GM18858 (cell line): Measurements from ENCODE around the gene CCDC9B.

ENCODE experiments used
- ATAC-seq: cut with Tn5 transposase; IDR thresholded peaks from one replicate; pipeline ENCODE4 v1.9.1; 2021; ENCODE audit not compliant: unreplicated experiment

The CCDC9B gene

DNA sequence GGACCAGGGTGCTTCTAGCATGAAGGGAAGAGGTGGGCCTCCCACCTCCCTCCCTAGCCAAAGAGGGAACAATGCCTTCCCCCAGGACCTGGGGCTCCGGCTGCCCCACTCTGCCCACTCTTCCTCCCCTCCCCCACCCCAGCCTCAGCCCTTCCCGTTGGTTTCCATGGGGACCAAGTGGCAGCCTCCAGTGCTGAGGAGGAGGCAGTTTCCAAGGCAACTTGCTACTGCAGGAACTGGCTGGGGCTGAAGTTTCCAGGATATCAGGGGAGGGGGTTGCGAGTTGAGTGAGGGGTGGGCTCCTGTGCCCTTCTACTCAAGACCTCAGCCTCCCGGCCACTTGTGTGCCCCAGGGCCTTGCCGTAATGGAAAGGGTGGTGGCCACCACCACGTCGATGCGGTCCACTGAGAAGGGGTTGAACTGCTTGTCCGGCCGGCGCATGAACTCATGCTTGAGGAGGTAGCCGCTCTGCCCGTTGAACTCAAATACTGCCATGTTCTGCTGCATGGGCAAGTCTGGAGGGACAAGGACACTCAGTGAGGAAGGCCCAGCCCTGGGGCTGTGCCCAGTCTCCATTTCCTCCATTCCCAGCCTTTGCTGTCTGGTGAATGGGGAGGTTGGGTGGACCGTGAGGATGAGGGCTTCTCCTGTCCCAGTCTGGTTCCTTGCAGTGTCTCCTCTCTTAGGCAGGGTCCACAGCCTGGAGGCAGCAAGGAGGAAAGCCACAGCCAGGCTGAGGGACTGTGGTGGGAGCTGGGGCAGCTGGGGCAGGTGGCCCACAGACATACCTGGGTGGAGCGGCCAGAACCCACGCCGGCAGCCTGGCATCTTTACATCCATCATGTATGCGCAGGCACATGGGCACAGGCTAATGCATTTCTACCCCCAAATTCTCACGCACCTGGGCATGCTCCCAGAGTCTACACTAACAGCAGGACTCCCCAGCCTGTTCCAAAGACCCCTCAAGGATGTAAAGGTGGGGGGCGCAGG, 46.5 kb downstream of the CCDC9B start:
- no peak for ATAC-seq

DNA sequence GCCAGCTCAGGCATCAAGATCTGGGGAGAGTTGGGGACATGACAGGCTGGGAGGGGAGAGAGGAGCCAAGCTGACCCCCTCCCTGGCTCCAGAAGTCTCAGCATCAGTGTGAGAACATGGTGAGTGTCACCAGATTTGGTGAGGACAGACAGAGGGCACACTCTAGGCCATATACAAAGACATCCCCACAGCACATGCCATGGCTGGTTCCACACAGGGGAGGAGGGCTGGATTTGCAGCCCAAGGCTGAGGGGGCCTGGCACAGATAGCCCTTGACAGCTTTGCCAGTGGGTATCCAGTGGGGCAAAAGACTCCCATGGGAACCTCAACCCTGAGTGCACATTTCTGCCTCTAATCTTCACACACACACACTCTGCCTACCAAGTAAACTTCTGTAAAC, 47.7 kb downstream of the CCDC9B start:
- ATAC-seq: no peak

GRCh38 chr15:40292246-40292645, 48.5 kb downstream of the CCDC9B start:
- ATAC-seq: no peak

DNA sequence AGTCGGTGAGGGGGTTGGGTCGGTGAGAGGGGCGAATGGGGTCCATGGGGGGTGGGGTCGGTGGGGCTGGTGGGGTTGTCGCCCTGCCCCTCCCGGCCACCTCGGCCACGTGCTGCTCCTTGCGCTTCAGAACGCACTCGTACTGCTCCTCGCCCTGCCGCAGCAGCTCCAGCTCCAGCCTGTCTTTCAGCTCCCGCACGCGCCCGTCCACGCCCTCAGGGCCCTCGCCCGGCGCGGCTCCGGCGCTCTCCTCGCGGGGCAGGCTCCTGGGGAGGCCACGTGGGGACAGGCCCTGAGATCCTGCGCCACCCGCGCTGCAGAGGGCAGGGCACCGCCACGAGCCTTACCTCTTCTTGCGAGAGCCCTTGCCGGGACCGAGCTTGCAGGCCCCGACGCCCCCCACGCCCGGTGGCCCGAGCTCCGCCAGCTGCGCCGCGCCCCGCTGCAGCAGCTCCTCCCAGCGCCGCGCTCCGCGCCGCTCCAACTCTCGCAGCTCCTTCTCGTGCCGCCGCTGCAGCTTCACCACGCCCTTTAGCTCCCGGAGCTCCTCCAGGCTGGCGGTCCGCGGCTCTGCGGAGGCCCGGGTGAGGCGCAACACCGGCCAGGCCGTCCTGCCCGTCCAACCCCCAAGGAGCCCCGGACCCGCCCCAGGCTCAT, 49.7 kb downstream of the CCDC9B start:
- no peak for ATAC-seq

- no peak for ATAC-seq
Measured at GRCh38 chr15:40290545-40290917, 50.2 kb downstream of the CCDC9B start.

- ATAC-seq: no peak
Measured at GRCh38 chr15:40289140-40289775, 51.5 kb downstream of the CCDC9B start.

DNA sequence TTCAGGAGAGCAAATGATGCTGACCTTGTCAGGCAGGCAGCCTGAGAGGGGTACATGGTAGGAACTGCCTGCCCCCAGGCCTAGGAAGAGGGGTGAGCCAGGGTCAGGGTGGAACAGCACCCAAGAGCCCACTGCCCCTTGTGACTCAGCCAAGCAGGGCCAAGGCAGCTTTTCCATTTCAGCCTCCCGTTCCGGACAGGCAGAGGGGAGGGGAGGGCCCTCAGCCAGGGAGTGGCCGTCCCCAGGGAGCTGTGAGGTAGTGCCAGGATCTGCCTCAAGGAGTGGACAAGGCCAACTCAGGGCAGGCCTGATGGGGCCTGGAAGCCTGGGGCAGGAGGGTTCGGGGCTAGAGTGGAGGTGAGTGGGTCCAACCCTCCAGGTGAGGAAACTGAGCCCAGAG, 52.8 kb downstream of the CCDC9B start:
- ATAC-seq: no peak

DNA sequence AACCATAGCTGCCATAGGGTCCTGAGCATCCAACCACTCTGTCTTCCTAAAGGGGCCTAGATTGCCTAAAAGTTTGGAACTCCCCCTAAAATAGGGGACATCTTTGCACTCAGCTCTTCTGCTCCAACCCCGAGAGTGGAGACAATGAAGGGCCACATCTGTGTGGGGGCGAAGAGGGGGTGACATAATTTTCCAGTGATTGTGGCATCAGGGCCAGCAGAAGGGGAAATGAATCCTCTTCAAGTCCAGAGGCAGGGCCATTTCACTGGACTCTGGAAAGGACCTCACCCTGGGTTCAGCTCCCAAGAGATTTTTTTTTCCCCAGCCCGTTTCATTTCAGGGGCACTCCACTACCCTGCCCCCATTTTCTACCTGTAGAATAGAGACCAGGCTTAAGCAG, 53.2 kb downstream of the CCDC9B start:
- no peak for ATAC-seq

DNA sequence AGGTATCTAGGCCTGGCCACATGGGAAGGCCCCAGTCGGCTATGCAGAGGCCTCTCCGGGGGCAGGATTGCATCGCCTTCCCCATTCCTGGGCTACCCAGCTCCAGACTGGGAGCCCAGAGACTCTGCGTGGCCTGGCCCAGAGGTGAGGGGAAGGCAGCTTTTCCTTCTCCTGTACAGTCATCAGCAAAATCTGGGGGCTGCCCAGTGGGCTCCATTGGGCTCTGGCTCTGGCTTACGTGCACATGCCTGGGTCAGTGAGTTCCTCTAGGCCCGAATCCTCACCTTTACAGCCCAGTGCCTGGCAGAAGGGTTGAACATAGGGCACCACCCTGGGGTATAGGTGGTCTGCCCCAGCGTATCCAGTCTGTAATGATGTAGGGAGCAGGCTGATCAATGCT, 53.9 kb downstream of the CCDC9B start:
- no peak for ATAC-seq

DNA sequence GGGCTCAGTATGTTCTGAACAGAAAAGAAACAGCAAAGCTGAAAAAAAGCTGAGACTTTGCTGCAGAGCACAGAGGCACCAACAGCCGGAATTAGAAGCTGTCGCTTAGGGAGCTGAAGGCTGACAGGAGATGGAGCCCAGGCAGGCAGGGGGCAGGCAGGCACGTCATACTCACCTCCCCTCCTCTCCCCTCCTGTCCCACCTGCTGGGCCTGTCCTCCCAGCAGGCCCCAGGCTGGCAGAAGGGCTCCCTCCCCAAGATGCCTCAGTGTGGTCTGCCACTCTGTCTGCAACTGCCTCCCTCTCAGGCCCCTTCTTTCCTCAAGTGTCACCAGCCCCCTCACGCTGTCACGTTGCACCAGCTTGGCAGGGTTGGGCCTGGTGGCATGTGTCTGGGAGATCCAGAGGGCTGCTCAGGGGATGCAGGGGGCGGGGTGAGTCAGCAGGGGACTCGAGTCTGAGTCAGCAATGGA, 54.6 kb downstream of the CCDC9B start:
- no peak for ATAC-seq

GRCh38 chr15:40285554-40286011, 55.2 kb downstream of the CCDC9B start:
- no peak for ATAC-seq

- no peak for ATAC-seq
Measured at GRCh38 chr15:40285151-40285550, 55.6 kb downstream of the CCDC9B start.

DNA sequence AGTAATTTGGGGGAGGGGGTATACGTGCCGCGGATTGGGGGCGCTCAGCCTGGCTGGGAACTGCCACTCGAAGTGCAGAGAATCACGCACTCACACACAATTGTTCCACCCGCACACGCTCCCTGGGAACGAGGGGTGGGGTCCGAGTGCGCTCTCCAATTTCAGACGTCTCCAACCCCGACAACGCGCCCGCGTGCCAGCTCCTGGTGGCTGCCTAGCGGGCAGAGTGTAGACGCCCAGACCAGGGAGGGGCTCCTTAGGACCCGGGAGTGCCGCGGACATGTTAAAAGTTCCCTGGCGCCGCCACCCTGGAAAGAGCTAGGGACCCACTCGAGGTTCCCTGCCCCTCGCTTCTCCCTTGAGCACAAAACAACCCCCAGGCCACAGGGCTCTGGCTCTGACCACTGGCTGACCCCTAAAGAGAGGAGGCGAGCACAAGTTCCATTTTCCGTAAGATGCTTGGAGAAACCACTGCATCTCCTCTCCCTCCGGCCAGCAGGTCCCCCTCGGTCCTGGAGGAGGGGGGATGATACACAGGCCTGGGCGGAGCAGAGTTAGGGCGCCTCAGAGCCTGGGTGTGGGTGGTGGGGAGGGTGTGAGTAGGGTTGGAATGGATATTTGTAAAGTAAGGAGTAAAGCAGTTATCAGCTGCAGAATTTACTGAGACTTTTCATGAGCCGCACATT, 57.0 kb downstream of the CCDC9B start:
- ATAC-seq: no peak

DNA sequence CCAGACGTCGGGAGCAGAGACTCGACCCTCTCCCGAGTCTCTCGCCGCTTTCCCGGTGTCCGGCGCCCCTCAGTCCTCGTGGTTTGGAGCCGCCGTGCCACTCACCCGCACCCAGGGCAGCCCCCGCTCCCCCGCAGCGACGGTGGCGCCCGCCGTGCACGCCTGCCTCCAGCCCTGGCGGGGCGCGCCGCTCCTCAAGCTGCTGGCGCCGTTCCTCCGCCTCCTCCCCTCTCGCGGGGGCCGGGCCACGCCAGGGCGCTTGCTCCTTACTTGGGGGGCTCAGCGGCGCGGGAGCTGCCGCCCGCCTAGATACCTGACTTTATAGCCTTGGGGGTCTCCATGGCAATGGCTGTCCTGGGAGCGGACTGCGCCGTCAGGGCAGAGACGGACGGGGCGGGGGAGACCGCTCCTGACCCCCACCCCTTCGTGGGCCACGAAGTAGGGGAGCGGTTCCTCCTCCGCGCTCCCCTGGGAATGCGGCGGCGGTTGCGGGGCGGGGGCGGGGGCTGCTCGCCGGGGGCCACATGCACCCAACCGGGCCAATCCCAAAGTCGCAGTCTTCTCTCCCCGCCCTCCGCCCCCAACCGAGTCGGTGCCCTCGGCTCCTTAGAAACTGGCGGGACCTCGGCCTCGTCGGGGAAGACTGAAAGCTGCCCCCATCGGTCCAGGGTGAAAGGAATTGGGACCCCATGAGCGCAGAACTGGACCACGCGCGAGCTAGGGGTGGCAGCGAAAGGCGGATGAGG, 57.7 kb downstream of the CCDC9B start, which contains the start of gene ANKRD63:
Gene ANKRD63, minus strand, starts transcription at position 196 of the 746 bp plus-strand sequence. CDS start 478 bp downstream, outside the sequence.
- no peak for ATAC-seq

DNA sequence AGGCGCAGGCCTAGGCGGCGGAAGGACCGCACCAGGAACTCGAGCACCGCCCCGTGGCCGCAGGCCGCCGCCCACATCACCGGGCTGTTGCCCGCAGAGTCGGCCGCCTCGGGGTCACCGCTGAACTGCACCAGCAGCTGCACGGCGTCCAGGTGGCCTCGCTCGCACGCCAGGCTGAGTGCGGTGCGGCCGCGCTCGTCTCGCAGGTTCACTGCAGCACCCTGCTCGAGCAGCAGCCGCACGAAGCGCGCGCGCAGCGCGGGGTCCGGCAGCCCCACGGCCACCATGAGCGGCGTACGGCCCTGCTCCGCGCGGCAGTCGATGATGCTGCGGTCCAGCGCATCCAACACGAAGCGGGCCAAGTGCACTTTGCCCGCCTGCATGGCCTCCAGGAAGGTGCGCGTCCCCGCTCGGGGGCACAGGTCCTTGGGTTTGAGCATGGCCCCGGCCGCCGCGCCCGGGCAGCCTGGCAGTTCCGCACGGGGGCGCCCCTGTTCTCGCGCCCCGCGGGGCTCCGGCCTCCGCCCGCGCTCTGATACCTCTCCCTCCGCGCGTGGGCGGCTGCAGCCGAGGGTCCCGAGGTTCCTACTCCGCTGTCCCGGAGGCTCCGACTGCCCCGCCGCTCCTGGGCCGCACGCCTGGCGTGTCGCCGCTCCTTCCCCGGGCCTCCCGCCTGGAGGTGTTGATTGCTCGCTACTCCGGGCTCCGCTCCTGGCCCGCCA, 58.4 kb downstream of the CCDC9B start:
- no peak for ATAC-seq

DNA sequence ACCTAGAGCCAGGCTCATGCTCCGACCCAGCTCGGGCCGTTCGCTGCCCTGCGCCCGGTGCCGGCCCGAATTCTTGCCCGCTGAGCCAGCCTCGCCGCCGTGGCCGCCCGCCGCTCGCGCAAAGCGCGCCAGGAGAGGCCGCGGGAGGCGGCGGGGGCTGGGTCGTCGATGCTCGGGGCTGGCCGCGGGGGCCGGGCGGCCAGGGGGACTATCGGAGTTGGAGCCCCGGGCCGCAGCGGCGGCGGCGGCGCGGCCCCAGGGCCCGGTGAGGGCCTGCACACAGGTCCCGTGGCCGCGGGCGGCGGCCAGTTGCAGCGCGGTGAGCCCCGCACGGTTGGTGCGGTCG, 59.0 kb downstream of the CCDC9B start:
- ATAC-seq: no peak
